ENCODE results near the gene NAT16. TPM values are rescaled to one million over a fixed set of nuclear protein-coding genes. Genes with fewer than 3 reads are reported as not detected.
A peak's percentile ranks its signal among the peaks of the same experiment; 100 is the strongest.

Gene NAT16
- total and polyA plus RNA-seq, 10 donors, result not detected

DNA sequence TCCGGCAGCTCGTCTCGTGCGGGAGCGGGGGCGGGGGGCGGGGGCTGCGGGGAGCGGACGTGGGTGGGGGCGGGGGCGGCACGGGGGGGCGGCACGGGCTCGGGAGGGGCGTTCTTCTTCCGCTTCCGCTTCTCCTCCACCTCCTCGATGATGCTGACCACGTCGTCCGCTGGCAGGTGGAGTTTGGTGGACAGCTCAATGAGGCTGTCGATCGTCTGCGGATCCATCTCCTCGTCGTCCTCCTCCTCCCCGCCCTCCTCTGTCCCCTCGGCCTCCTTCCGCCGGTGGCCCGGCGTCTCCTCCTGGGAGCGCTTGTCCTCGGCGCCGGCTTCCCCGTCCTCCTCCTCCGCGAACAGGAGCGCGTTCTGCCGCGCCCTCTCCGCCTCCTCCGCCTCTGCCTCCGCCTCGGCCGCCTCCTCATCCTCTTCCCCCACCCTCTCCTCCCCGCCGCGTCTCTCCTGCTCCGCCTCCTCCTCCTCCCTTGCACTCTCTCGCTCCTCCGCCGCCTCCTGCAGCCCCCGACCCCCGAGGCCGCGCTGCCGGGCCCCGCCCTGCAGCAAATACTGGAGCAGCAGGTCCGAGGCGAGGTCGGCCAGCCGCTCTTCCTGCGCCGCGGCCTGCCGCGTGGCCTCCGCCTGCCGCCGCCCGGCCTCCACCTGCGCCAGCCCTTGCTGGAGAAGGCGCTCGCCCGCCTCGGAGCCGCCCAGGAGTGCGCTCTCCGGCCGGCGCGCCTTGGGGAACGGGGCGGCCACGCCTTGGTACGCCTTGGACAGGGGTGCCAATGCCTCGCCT, 16.6 kb downstream of the NAT16 start:
- TF ChIP-seq POLR2A (IDR thresholded peaks at IDR 0.05), result no peak
- TF ChIP-seq CTCF (IDR thresholded peaks at IDR 0.05 in 8 of 11, conservative IDR thresholded peaks at IDR 0.05 in 3 of 11), result no peak
- TF ChIP-seq POLR2AphosphoS5 (IDR thresholded peaks at IDR 0.05), result no peak
- peaks cover 0 to 6% (median 0%) of the 10 kb centered on the region in 8 donors for H3K9me3 ChIP-seq
- H3K4me1 ChIP-seq, result peaks cover 29 to 54% (median 43%) of the 10 kb centered on the region in 6 donors
- intact Hi-C loops (cut with DNase I; ENCODE audit: low total_unique reads), result no loop called here
- peak overlapping the region; percentile 30 to 75 (median 47) for H3K4me3 ChIP-seq
- DNase-seq, result peak; percentile 82
- H3K27me3 ChIP-seq (replicated peaks in 1 of 7), result peaks cover 0 to 68% (median 64%) of the 10 kb centered on the region in 7 donors
- WGBS, 5 donors, result 1 to 2% (median 2%) methylated on average over 56 to 89 of the region's 92 CpGs
- peaks cover 0 to 27% (median 6%) of the 10 kb centered on the region in 6 donors for H3K36me3 ChIP-seq
- H3K27ac ChIP-seq, result no peak overlapping the region

GRCh38 chr7:101162551-101163278, 17.4 kb downstream of the NAT16 start:
- Histone ChIP-seq H3K36me3 (peaks cover 0 to 34% (median 10%) of the 10 kb centered on the region in 6 donors), H3K9me3 (peaks cover 0 to 6% (median 0%) of the 10 kb centered on the region in 8 donors), H3K4me1 (peaks cover 29 to 54% (median 43%) of the 10 kb centered on the region in 6 donors), H3K4me3 (peak overlapping the region; percentile 18 to 75 (median 46)), H3K27me3 (replicated peaks in 1 of 7) (peaks cover 0 to 61% (median 56%) of the 10 kb centered on the region in 7 donors), H3K27ac (peak overlapping the region in 1 of 8 donors; percentile 21)
- intact Hi-C loops (cut with DNase I; ENCODE audit: low total_unique reads), result no loop called here
- TF ChIP-seq CTCF (IDR thresholded peaks at IDR 0.05 in 8 of 11, conservative IDR thresholded peaks at IDR 0.05 in 3 of 11), result no peak
- peak; percentile 12 to 63 (median 62) for TF ChIP-seq POLR2AphosphoS5 (IDR thresholded peaks at IDR 0.05)
- DNase-seq, result peak; percentile 83
- 1 to 21% (median 2%) methylated on average over 6 to 74 of the region's 74 CpGs for WGBS, 5 donors

GRCh38 chr7:101161692-101162471, 18.2 kb downstream of the NAT16 start:
- no peak for DNase-seq

More at GRCh38 chr7:101161692-101162471, 18.2 kb downstream of the NAT16 start:
- intact Hi-C loops (cut with DNase I; ENCODE audit: low total_unique reads), result no loop called here
- peaks cover 0 to 53% (median 48%) of the 10 kb centered on the region in 7 donors for H3K27me3 ChIP-seq (replicated peaks in 1 of 7)
- WGBS, 5 donors, result 72 to 82% (median 79%) methylated on average over 17 of the region's 17 CpGs
- H3K27ac ChIP-seq, result no peak overlapping the region
- peak overlapping the region in 3 of 8 donors; percentile 52 to 75 (median 55) for H3K4me3 ChIP-seq
- TF ChIP-seq CTCF (IDR thresholded peaks at IDR 0.05 in 8 of 11, conservative IDR thresholded peaks at IDR 0.05 in 3 of 11), result no peak
- TF ChIP-seq POLR2AphosphoS5 (IDR thresholded peaks at IDR 0.05), result no peak
- no peak for TF ChIP-seq POLR2A (IDR thresholded peaks at IDR 0.05)
- peaks cover 0 to 43% (median 17%) of the 10 kb centered on the region in 6 donors for H3K36me3 ChIP-seq
- H3K4me1 ChIP-seq, result peaks cover 29 to 51% (median 43%) of the 10 kb centered on the region in 6 donors
- H3K9me3 ChIP-seq, result peaks cover 0 to 6% (median 0%) of the 10 kb centered on the region in 8 donors
